Sigmoid colon (tissue), 7 donors: ENCODE measurements around the gene CD81. TPM values are rescaled to one million over a fixed set of nuclear protein-coding genes. Genes with fewer than 3 reads are reported as not detected.

ENCODE experiments used
- DNase-seq: peaks from one replicate; pipeline ENCODE4 v3.0.0-alpha.2; 2019
- H3K27ac ChIP-seq, 4 donors: fragments of 200-600 bp; sonication (generic); one replicate each; pipeline ENCODE4 v1.5.1; 2016 to 2019; ENCODE audit warnings: mild to moderate bottlenecking in 1 of 4
- H3K27me3 ChIP-seq, 3 donors: fragments of 200-600 bp; sonication (generic); one replicate each; pipeline ENCODE4 v1.5.1; 2019; ENCODE audit warnings: mild to moderate bottlenecking in 1 of 3
- H3K36me3 ChIP-seq, 4 donors: fragments of 200-600 bp; sonication (generic); one replicate each; pipeline ENCODE4 v1.5.1; 2016 to 2019
- H3K4me1 ChIP-seq, 4 donors: fragments of 200-600 bp; sonication (generic); one replicate each; pipeline ENCODE4 v1.5.1; 2017 to 2019
- H3K4me3 ChIP-seq, 4 donors: fragments of 200-600 bp; sonication (generic); one replicate each; pipeline ENCODE4 v1.5.1; 2017 to 2019; ENCODE audit warnings: mild to moderate bottlenecking in 2 of 4, moderate library complexity in 1 of 4
- H3K9me3 ChIP-seq, 4 donors: fragments of 200-600 bp in 3 of 4; sonication (generic) in 3 of 4; one replicate each; pipeline versions ENCODE4 v1.5.1 to v1.6.1; 2013 to 2019
- CTCF ChIP-seq, 4 experiments: fragments of 450-650 bp in 3 of 4; fragments of 200-600 bp in 1 of 4; IDR thresholded peaks; one replicate each; pipeline ENCODE4 v1.5.1; 2016 to 2019; ENCODE audit warnings: antibody characterized with exemption in 4 of 4, mild to moderate bottlenecking in 3 of 4, moderate library complexity in 2 of 4
- EP300 ChIP-seq, 4 donors: sonication (generic); formaldehyde crosslinking; IDR thresholded peaks; one replicate each; pipeline ENCODE4 v1.6.1; 2017; ENCODE audit warnings: antibody characterized with exemption in 4 of 4
- POLR2A ChIP-seq, 2 donors: fragments of 450-650 bp; IDR thresholded peaks; one replicate each; pipeline ENCODE4 v1.6.1; 2016; ENCODE audit warnings: antibody characterized with exemption in 2 of 2, mild to moderate bottlenecking in 2 of 2, moderate library complexity in 2 of 2
- POLR2AphosphoS5 ChIP-seq, 4 donors: sonication (generic); formaldehyde crosslinking; IDR thresholded peaks; one replicate each; pipeline ENCODE4 v1.6.1; 2017; ENCODE audit warnings: antibody characterized with exemption in 4 of 4
- WGBS, 2 donors: extraction: QIAGEN DNeasy Blood & Tissue Kit; methylation state at CpG; one replicate each; pipeline ENCODE4 v1.1.7; 2013; 5-methylcytosine and 5-hydroxymethylcytosine counted together
- intact Hi-C: fragments of 100-400 bp; cut with DNase I; formaldehyde crosslinking; loops from one replicate; pipeline ENCODE4 v1.15.1; 2023
- polyA plus RNA-seq, 3 donors: library from polyadenylated mRNA; stranded (reverse); fragments of 200-250 nt; gene quantifications; one replicate each; pipeline ENCODE4 v1.2.3, GENCODE V29; 2013
- total RNA-seq, 4 donors: library from RNA; depleted of rRNA; stranded (reverse); fragments of >200 nt; gene quantifications; one replicate each; pipeline ENCODE4 v1.1.0, GENCODE V29; 2016
- donor health status: healthy with polysubstance abuse.
- donor health status: Bipolar disorder and iron deficiency.
- donor health status: healthy.

Gene CD81
- total and polyA plus RNA-seq, 7 donors: 67.9 to 625 (median 401) TPM

- 16 to 64% methylated on average over 11 of the region's 11 CpGs for WGBS, 2 donors
Observed at GRCh38 chr11:2443406-2443805, 66.3 kb downstream of the CD81 start.

GRCh38 chr11:2443881-2444820 is 67.0 kb downstream of the CD81 start, which contains the start of gene TRPM5:
TRPM5 (minus strand) TSS chr11:2444514; CDS start chr11:2423036, 21,478 bp downstream.
- Histone ChIP-seq H3K4me3 (peak within 1 kb of the TSS in 3 of 4 donors; percentile 34 to 43 (median 38)), H3K27me3 (peaks cover 18 to 77% (median 47%) of the 10 kb centered on the region in 3 donors), H3K9me3 (no peaks in the 10 kb centered on the region), H3K27ac (no peak within 1 kb of the TSS), H3K36me3 (no peaks in the 10 kb centered on the region), H3K4me1 (peaks cover 0 to 15% (median 4%) of the 10 kb centered on the region in 4 donors)
- intact Hi-C loops: no loop called here
- WGBS, 2 donors: 2 to 9% methylated on average over 60 to 64 of the region's 64 CpGs
- TF ChIP-seq POLR2A (IDR thresholded peaks at IDR 0.05) (no peak), POLR2AphosphoS5 (IDR thresholded peaks at IDR 0.05) (no peak), EP300 (IDR thresholded peaks at IDR 0.05) (no peak), CTCF (IDR thresholded peaks at IDR 0.05) (no peak)
- DNase-seq: no peak

More at GRCh38 chr11:2443406-2443805, 66.3 kb downstream of the CD81 start:
- DNase-seq: no peak
- Histone ChIP-seq H3K9me3 (no peaks in the 10 kb centered on the region), H3K36me3 (no peaks in the 10 kb centered on the region), H3K27ac (no peak overlapping the region), H3K4me3 (no peak overlapping the region), H3K4me1 (peaks cover 0 to 15% (median 4%) of the 10 kb centered on the region in 4 donors), H3K27me3 (peaks cover 18 to 71% (median 47%) of the 10 kb centered on the region in 3 donors)
- no peak for TF ChIP-seq POLR2A (IDR thresholded peaks at IDR 0.05)
- TF ChIP-seq CTCF (IDR thresholded peaks at IDR 0.05): no peak
- no peak for TF ChIP-seq EP300 (IDR thresholded peaks at IDR 0.05)
- TF ChIP-seq POLR2AphosphoS5 (IDR thresholded peaks at IDR 0.05): no peak
- intact Hi-C loops: no loop called here

- H3K36me3 ChIP-seq: no peaks in the 10 kb centered on the region
- intact Hi-C loops: no loop called here
- peaks cover 18 to 87% (median 47%) of the 10 kb centered on the region in 3 donors for H3K27me3 ChIP-seq
- H3K9me3 ChIP-seq: no peaks in the 10 kb centered on the region
- TF ChIP-seq POLR2A (IDR thresholded peaks at IDR 0.05) (no peak), CTCF (IDR thresholded peaks at IDR 0.05) (no peak), POLR2AphosphoS5 (IDR thresholded peaks at IDR 0.05) (no peak), EP300 (IDR thresholded peaks at IDR 0.05) (no peak)
- H3K4me3 ChIP-seq: peak within 1 kb of the TSS in 3 of 4 donors; percentile 34 to 43 (median 38)
- H3K4me1 ChIP-seq: peaks cover 0 to 15% (median 4%) of the 10 kb centered on the region in 4 donors
- 1 to 2% methylated on average over 116 of the region's 116 CpGs for WGBS, 2 donors
- DNase-seq: no peak
- no peak within 1 kb of the TSS for H3K27ac ChIP-seq
Observed at GRCh38 chr11:2444821-2445745, 68.0 kb downstream of the CD81 start, which contains the start of gene KCNQ1. KCNQ1 (plus strand) TSS chr11:2445008; CDS start chr11:2445099, 91 bp downstream.

GRCh38 chr11:2445746-2446551 is 68.8 kb downstream of the CD81 start:
- Histone ChIP-seq H3K27me3 (peaks cover 18 to 84% (median 47%) of the 10 kb centered on the region in 3 donors), H3K4me1 (peaks cover 0 to 15% (median 4%) of the 10 kb centered on the region in 4 donors), H3K27ac (no peak overlapping the region), H3K36me3 (no peaks in the 10 kb centered on the region), H3K9me3 (no peaks in the 10 kb centered on the region), H3K4me3 (peak overlapping the region in 3 of 4 donors; percentile 34 to 43 (median 38))
- TF ChIP-seq EP300 (IDR thresholded peaks at IDR 0.05): no peak
- no peak for TF ChIP-seq CTCF (IDR thresholded peaks at IDR 0.05)
- TF ChIP-seq POLR2A (IDR thresholded peaks at IDR 0.05): no peak
- no peak for TF ChIP-seq POLR2AphosphoS5 (IDR thresholded peaks at IDR 0.05)
- DNase-seq: no peak
- 10 to 54% methylated on average over 23 of the region's 23 CpGs for WGBS, 2 donors
- intact Hi-C loops: no loop called here
